GM21619 (cell line): ENCODE data around the gene SEMA5B.

Experiments
- ATAC-seq: cut with Tn5 transposase; IDR thresholded peaks from one replicate; pipeline ENCODE4 v1.9.1; 2021; ENCODE audit not compliant: unreplicated experiment

Gene SEMA5B

GRCh38 chr3:122912772-122913538 is 114.6 kb downstream of the SEMA5B start:
- no peak for ATAC-seq

- no peak for ATAC-seq
Observed at GRCh38 chr3:122911901-122912300, 115.7 kb downstream of the SEMA5B start.

- no peak for ATAC-seq
Observed at GRCh38 chr3:122908251-122908650, 119.3 kb downstream of the SEMA5B start.

GRCh38 chr3:122907471-122907870 is 120.1 kb downstream of the SEMA5B start:
- no peak for ATAC-seq

- ATAC-seq, result no peak
Observed at GRCh38 chr3:122903171-122903570, 124.4 kb downstream of the SEMA5B start.

GRCh38 chr3:122902326-122902725 is 125.2 kb downstream of the SEMA5B start:
- no peak for ATAC-seq

GRCh38 chr3:122898298-122898697 is 129.3 kb downstream of the SEMA5B start:
- ATAC-seq, result no peak

- no peak for ATAC-seq
Observed at GRCh38 chr3:122893754-122894668, 133.6 kb downstream of the SEMA5B start.

- ATAC-seq, result peak; percentile 72
Observed at GRCh38 chr3:122893282-122893681, 134.3 kb downstream of the SEMA5B start.

- no peak for ATAC-seq
Observed at GRCh38 chr3:122892118-122892960, 135.2 kb downstream of the SEMA5B start.

- ATAC-seq, result no peak
Observed at GRCh38 chr3:122890720-122891220, 136.8 kb downstream of the SEMA5B start.

- no peak for ATAC-seq
Observed at GRCh38 chr3:122890077-122890719, 137.4 kb downstream of the SEMA5B start.

GRCh38 chr3:122886946-122887345 is 140.6 kb downstream of the SEMA5B start:
- ATAC-seq, result no peak

GRCh38 chr3:122886251-122886650 is 141.3 kb downstream of the SEMA5B start:
- ATAC-seq, result no peak

- ATAC-seq, result no peak
Observed at GRCh38 chr3:122882361-122882947, 145.1 kb downstream of the SEMA5B start.

GRCh38 chr3:122880624-122881023 is 146.9 kb downstream of the SEMA5B start:
- ATAC-seq, result no peak

GRCh38 chr3:122880173-122880572 is 147.4 kb downstream of the SEMA5B start:
- no peak for ATAC-seq

- ATAC-seq, result no peak
Observed at GRCh38 chr3:122875547-122876127, 151.9 kb downstream of the SEMA5B start.

- ATAC-seq, result no peak
Observed at GRCh38 chr3:122873741-122874515, 153.6 kb downstream of the SEMA5B start.
